Mesenchymal stem cell (in vitro differentiated cells and primary cell): Measurements from ENCODE around the gene RAPGEF1.
A peak's percentile ranks its signal among the peaks of the same experiment; 100 is the strongest.

Experiments
- DNase-seq: peaks from one replicate; pipeline ENCODE4 v3.0.0-alpha.2; 2013
- H2AFZ ChIP-seq: one replicate; pipeline ENCODE4 v1.6.1; 2013; ENCODE audit warnings: low read depth, mild to moderate bottlenecking, control low read depth, inconsistent platforms, low read length, moderate library complexity
- H2AK5ac ChIP-seq: 2 replicates; pipeline ENCODE4 v1.6.1; 2013; ENCODE audit warnings: low read length, moderate library complexity, mild to moderate bottlenecking, inconsistent platforms; ENCODE audit not compliant: severe bottlenecking
- H2BK120ac ChIP-seq: one replicate; pipeline ENCODE4 v1.6.1; 2013; ENCODE audit warnings: low read depth, mild to moderate bottlenecking, inconsistent platforms, low read length, moderate library complexity
- H2BK12ac ChIP-seq, 2 experiments: one replicate each; pipeline ENCODE4 v1.6.1; 2013; ENCODE audit warnings: inconsistent platforms in 2 of 2, low read length in 2 of 2, mild to moderate bottlenecking in 2 of 2, moderate library complexity in 2 of 2, control low read depth in 1 of 2
- H2BK15ac ChIP-seq: one replicate; pipeline ENCODE4 v1.6.1; 2013; ENCODE audit warnings: mild to moderate bottlenecking, low read depth, inconsistent platforms; ENCODE audit not compliant: poor library complexity, severe bottlenecking
- H2BK5ac ChIP-seq: 2 replicates; pipeline ENCODE4 v1.6.1; 2013; ENCODE audit warnings: low read depth, mild to moderate bottlenecking, low read length, control low read depth, inconsistent platforms; ENCODE audit not compliant: poor library complexity, severe bottlenecking
- H3K14ac ChIP-seq, 2 experiments: one replicate each; pipeline ENCODE4 v1.6.1; 2013; ENCODE audit warnings: inconsistent platforms in 2 of 2, low read length in 2 of 2, control low read depth in 1 of 2, mild to moderate bottlenecking in 1 of 2, moderate library complexity in 1 of 2
- H3K18ac ChIP-seq, 2 experiments: one replicate each; pipeline ENCODE4 v1.6.1; 2013; ENCODE audit warnings: inconsistent platforms in 2 of 2, low read length in 2 of 2, control low read depth in 1 of 2, low read depth in 1 of 2, mild to moderate bottlenecking in 1 of 2
- H3K23ac ChIP-seq, 2 experiments: one replicate each; pipeline ENCODE4 v1.6.1; 2013; ENCODE audit warnings: inconsistent platforms in 2 of 2, low read length in 2 of 2, mild to moderate bottlenecking in 2 of 2, moderate library complexity in 2 of 2, control low read depth in 1 of 2
- H3K27ac ChIP-seq: 2 replicates; pipeline ENCODE4 v1.5.1; 2013; ENCODE audit warnings: mild to moderate bottlenecking, moderate library complexity, low read length, control low read depth, inconsistent platforms; ENCODE audit not compliant: poor library complexity, severe bottlenecking
- H3K27me3 ChIP-seq, 2 experiments: 2 replicates each; pipeline versions ENCODE4 v1.6.1 to v1.7.0; 2013; ENCODE audit warnings: low read length in 2 of 2, mild to moderate bottlenecking in 2 of 2, moderate library complexity in 2 of 2, control low read depth in 1 of 2, inconsistent platforms in 1 of 2; ENCODE audit not compliant: control insufficient read depth in 1 of 2, insufficient read depth in 1 of 2
- H3K36me3 ChIP-seq, 2 experiments: 2 replicates each; pipeline versions ENCODE4 v1.6.1 to v1.7.0; 2013; ENCODE audit warnings: low read length in 2 of 2, control low read depth in 1 of 2, inconsistent platforms in 1 of 2, low read depth in 1 of 2, mild to moderate bottlenecking in 1 of 2; ENCODE audit not compliant: insufficient read depth in 2 of 2, control insufficient read depth in 1 of 2
- H3K4ac ChIP-seq, 2 experiments: one replicate each; pipeline ENCODE4 v1.6.1; 2013; ENCODE audit warnings: inconsistent platforms in 2 of 2, low read length in 2 of 2, mild to moderate bottlenecking in 2 of 2, moderate library complexity in 2 of 2, control low read depth in 1 of 2, low read depth in 1 of 2
- H3K4me1 ChIP-seq: 2 replicates; pipeline ENCODE4 v1.6.1; 2013; ENCODE audit warnings: low read depth, low read length, control low read depth; ENCODE audit not compliant: control insufficient read depth, insufficient read depth
- H3K4me2 ChIP-seq: 2 replicates; pipeline ENCODE4 v1.6.1; 2013; ENCODE audit warnings: low read length, mild to moderate bottlenecking, inconsistent platforms; ENCODE audit not compliant: poor library complexity, severe bottlenecking
- H3K4me3 ChIP-seq, 2 experiments: 2 replicates each; pipeline versions ENCODE4 v1.5.1 to v1.7.0; 2013; ENCODE audit warnings: low read length in 2 of 2, mild to moderate bottlenecking in 2 of 2, control low read depth in 1 of 2, low read depth in 1 of 2; ENCODE audit not compliant: insufficient read depth in 1 of 2
- H3K79me1 ChIP-seq: replicated peaks from 2 replicates; pipeline ENCODE4 v1.6.1; 2013; ENCODE audit warnings: mild to moderate bottlenecking, control low read depth, low read length, inconsistent platforms; ENCODE audit not compliant: poor library complexity, severe bottlenecking
- H3K9ac ChIP-seq: 2 replicates; pipeline ENCODE4 v1.7.0; 2013; ENCODE audit warnings: mild to moderate bottlenecking, low read length, moderate library complexity
- H3K9me3 ChIP-seq: 2 replicates; pipeline ENCODE4 v1.7.0; 2013; ENCODE audit warnings: mild to moderate bottlenecking, low read length; ENCODE audit not compliant: control insufficient read depth
- H4K8ac ChIP-seq: one replicate; pipeline ENCODE4 v1.6.1; 2013; ENCODE audit warnings: inconsistent platforms, mild to moderate bottlenecking, low read length, moderate library complexity
- H4K91ac ChIP-seq: one replicate; pipeline ENCODE4 v1.6.1; 2013; ENCODE audit warnings: mild to moderate bottlenecking, low read length, inconsistent platforms
- WGBS: methylation state at CpG from one replicate; pipeline ENCODE4 v1.1.7; 2013; ENCODE audit warnings: mixed read lengths; 5-methylcytosine and 5-hydroxymethylcytosine counted together

Gene RAPGEF1

DNA sequence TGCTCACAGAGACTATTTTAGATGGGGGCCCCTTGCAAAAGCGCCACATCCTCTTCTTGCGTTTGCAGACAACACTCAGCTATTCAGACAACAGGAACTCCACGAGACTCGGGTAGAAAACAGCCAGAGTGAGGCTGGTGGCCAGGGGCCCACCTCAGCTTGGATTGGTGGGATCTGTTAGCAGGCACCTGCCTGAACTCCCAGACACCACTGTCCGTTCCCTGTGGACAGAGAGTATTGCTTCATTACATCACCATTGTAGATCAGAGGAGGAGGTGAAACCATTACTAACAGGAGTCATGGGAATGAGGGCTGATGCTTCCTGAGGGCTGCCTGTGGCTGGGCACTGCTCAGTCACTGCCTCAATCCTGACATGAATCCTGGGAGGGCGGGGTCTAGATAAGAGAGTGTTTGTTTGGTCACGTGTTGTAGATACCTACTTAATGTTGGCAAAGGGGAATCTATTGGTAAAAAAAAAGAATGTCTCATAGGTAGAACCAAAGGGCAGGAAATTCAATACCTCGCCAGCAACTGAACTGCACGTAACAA lies 4.4 kb upstream of the RAPGEF1 start:
- no peak overlapping the region for H2AFZ ChIP-seq
- no peak overlapping the region for H3K9ac ChIP-seq
- H3K4ac ChIP-seq, result no peak overlapping the region
- no peak overlapping the region for H3K4me2 ChIP-seq
- 93% methylated on average over 8 of the region's 9 CpGs for WGBS
- no peak overlapping the region for H2BK15ac ChIP-seq
- DNase-seq, result no peak
- H3K4me1 ChIP-seq, result peaks cover 2% of the 10 kb centered on the region
- no peak overlapping the region for H3K14ac ChIP-seq
- no peak overlapping the region for H3K27ac ChIP-seq
- H2BK5ac ChIP-seq, result no peak overlapping the region
- no peak overlapping the region for H2BK12ac ChIP-seq
- H3K4me3 ChIP-seq, result no peak overlapping the region
- no peak overlapping the region for H4K8ac ChIP-seq
- H4K91ac ChIP-seq, result no peak overlapping the region
- no peaks in the 10 kb centered on the region for H3K27me3 ChIP-seq
- no peak overlapping the region for H2AK5ac ChIP-seq
- H3K36me3 ChIP-seq, result no peaks in the 10 kb centered on the region
- H3K18ac ChIP-seq, result no peak overlapping the region
- no peak overlapping the region for H3K23ac ChIP-seq
- no peaks in the 10 kb centered on the region for H3K9me3 ChIP-seq
- H2BK120ac ChIP-seq, result no peak overlapping the region
- H3K79me1 ChIP-seq, result no peaks in the 10 kb centered on the region

DNA sequence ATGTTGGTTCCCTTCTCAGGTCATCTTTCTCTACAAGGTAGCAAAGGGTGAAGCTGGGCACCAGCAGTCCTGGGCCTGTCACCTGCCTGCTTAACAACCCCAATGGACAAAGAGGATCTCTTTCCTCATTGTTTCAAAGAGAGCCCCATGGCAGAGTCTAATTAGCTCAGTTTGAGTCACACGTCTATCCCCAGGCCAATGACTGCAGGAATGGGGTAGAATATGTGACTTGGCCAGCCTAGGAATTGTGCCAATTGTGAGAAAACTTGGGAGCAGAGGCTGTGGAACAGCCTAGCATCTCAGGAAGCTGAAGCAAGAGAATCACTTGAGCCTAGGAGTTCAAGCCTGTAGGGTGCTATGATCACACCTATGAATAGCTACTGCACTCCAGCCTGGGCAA lies 3.6 kb upstream of the RAPGEF1 start:
- Histone ChIP-seq H2AFZ (no peak overlapping the region), H3K27me3 (no peaks in the 10 kb centered on the region)

DNA sequence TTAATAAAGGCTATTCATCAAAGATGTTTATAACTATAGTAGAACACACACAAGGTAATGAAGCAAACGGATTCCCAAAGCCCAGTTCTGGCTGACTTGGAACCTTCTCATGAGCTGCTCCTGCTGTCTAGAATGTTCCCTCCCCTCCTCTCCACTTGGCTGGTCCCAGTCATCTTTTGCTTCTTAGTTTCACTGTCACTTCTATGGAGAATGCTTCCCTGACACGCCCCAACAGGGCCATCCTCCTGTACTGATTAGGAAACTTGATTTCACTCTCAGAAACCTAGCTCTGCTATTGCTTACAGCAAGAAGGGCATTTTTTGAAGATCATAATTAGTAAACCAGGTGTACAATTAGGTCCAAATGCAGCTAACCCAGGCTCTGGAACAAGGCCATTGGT lies 3.2 kb upstream of the RAPGEF1 start:
- no peak overlapping the region for H2BK15ac ChIP-seq
- H2AK5ac ChIP-seq, result no peak overlapping the region
- 85% methylated on average over 1 of the region's 2 CpGs for WGBS
- no peak overlapping the region for H3K27ac ChIP-seq
- H2AFZ ChIP-seq, result no peak overlapping the region
- DNase-seq, result no peak
- no peak overlapping the region for H2BK5ac ChIP-seq
- H2BK120ac ChIP-seq, result no peak overlapping the region
- no peak overlapping the region for H3K14ac ChIP-seq
- no peak overlapping the region for H3K23ac ChIP-seq
- no peak overlapping the region for H3K18ac ChIP-seq
- peaks cover 5% of the 10 kb centered on the region for H3K79me1 ChIP-seq
- no peak overlapping the region for H3K4me3 ChIP-seq
- no peaks in the 10 kb centered on the region for H3K9me3 ChIP-seq
- no peak overlapping the region for H4K8ac ChIP-seq
- H3K4ac ChIP-seq, result no peak overlapping the region
- no peak overlapping the region for H3K9ac ChIP-seq
- H3K36me3 ChIP-seq, result no peaks in the 10 kb centered on the region
- peaks cover 10% of the 10 kb centered on the region for H3K4me1 ChIP-seq
- no peak overlapping the region for H2BK12ac ChIP-seq
- no peaks in the 10 kb centered on the region for H3K27me3 ChIP-seq
- no peak overlapping the region for H3K4me2 ChIP-seq
- no peak overlapping the region for H4K91ac ChIP-seq

More for the DNA sequence above, 3.6 kb upstream of the RAPGEF1 start:
- Histone ChIP-seq H4K91ac (no peak overlapping the region), H2BK120ac (no peak overlapping the region), H2BK15ac (no peak overlapping the region), H3K23ac (no peak overlapping the region), H2BK5ac (no peak overlapping the region), H2BK12ac (no peak overlapping the region), H3K4me2 (no peak overlapping the region), H3K18ac (no peak overlapping the region), H3K79me1 (peaks cover 2% of the 10 kb centered on the region), H4K8ac (no peak overlapping the region), H3K4me3 (no peak overlapping the region), H3K27ac (no peak overlapping the region), H3K4ac (no peak overlapping the region), H3K9me3 (no peaks in the 10 kb centered on the region), H2AK5ac (no peak overlapping the region), H3K14ac (no peak overlapping the region), H3K36me3 (no peaks in the 10 kb centered on the region), H3K4me1 (peaks cover 7% of the 10 kb centered on the region), H3K9ac (no peak overlapping the region)
- DNase-seq, result no peak
- 92% methylated on average over 1 of the region's 1 CpG for WGBS

DNA sequence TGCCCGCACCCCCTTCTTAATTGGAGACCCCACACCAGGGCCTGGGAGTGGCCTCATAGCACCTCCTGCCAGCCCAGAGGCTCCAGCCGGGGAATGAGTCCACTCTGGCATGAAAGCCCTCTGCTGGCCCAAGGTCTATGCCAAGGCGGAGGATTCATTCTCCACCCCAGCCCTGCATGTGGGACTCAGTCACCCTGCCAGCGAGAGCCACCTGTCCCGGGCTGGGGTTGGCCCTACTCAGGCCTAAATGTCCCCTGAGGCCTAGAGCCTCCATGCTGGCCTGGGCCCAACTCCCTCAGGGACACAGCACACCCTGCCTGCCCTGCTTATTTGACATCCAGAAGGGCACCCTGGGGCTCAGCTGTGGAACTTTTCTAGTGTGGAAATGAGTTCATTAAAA lies 1.0 kb upstream of the RAPGEF1 start:
- 97% methylated on average over 5 of the region's 5 CpGs for WGBS
- no peak overlapping the region for H3K4ac ChIP-seq

More for the DNA sequence above, 1.0 kb upstream of the RAPGEF1 start:
- Histone ChIP-seq H2AFZ (no peak overlapping the region), H3K4me3 (no peak overlapping the region), H3K27ac (no peak overlapping the region), H3K9ac (no peak overlapping the region), H3K14ac (no peak overlapping the region), H3K36me3 (peaks cover 0 to 4% of the 10 kb centered on the region in 2 experiments), H2AK5ac (peak overlapping the region; percentile 39), H3K4me2 (no peak overlapping the region), H3K79me1 (peaks cover 15% of the 10 kb centered on the region), H2BK5ac (no peak overlapping the region), H3K9me3 (no peaks in the 10 kb centered on the region), H2BK12ac (no peak overlapping the region), H4K91ac (peak overlapping the region; percentile 28), H2BK15ac (no peak overlapping the region), H3K27me3 (no peaks in the 10 kb centered on the region), H4K8ac (no peak overlapping the region), H2BK120ac (no peak overlapping the region), H3K4me1 (peaks cover 14% of the 10 kb centered on the region), H3K23ac (no peak overlapping the region), H3K18ac (no peak overlapping the region)
- no peak for DNase-seq
